H1 (cell line): ENCODE measurements around the gene LILRB1. TPM values are rescaled to one million over a fixed set of nuclear protein-coding genes. Genes with fewer than 3 reads are reported as not detected.

Experiments used
- BCL11A ChIP-seq, 2 experiments: IDR thresholded peaks; one replicate each; pipeline ENCODE4 v1.6.1; 2011; ENCODE audit warnings: low read depth in 2 of 2, low read length in 2 of 2, mild to moderate bottlenecking in 2 of 2
- BRCA1 ChIP-seq: IDR thresholded peaks from 2 replicates; pipeline ENCODE4 v1.6.1; 2012; ENCODE audit warnings: low read depth, low read length, improper control_type of control experiment
- HDAC6 ChIP-seq: IDR thresholded peaks from one replicate; pipeline ENCODE4 v1.7.1; 2012; ENCODE audit warnings: low read depth, mild to moderate bottlenecking, inconsistent platforms, low read length, moderate library complexity
- POLR2A ChIP-seq, 2 experiments: IDR thresholded peaks; 1 replicate in 1 of 2; 2 replicates in 1 of 2; pipeline ENCODE4 v1.6.1; 2011; ENCODE audit warnings: low read depth in 2 of 2, low read length in 2 of 2, mild to moderate bottlenecking in 2 of 2; ENCODE audit errors: control extremely low read depth in 1 of 2
- RAD21 ChIP-seq, 2 experiments: IDR thresholded peaks in 1 of 2; conservative IDR thresholded peaks in 1 of 2; 2 replicates each; pipeline ENCODE4 v1.6.1; 2011; ENCODE audit warnings: low read depth in 2 of 2, low read length in 2 of 2, improper control_type of control experiment in 1 of 2, inconsistent platforms in 1 of 2, mild to moderate bottlenecking in 1 of 2, moderate library complexity in 1 of 2
- SRF ChIP-seq: IDR thresholded peaks from 2 replicates; pipeline ENCODE4 v1.6.1; 2011; ENCODE audit warnings: mild to moderate bottlenecking, low read depth, low read length, moderate library complexity
- polyA plus RNA-seq, 7 experiments: library from polyadenylated mRNA; depleted of rRNA in 3 of 7; stranded (reverse) in 5 of 7; unstranded in 2 of 7; fragments of >200 nt in 5 of 7; fragments of 200-250 nt in 2 of 7; gene quantifications; 1 replicate in 5 of 7; 2 replicates in 1 of 7; 4 replicates in 1 of 7; pipeline versions ENCODE4 v1.2.1 to v1.2.3, GENCODE V29; 2011 to 2013; ENCODE audit warnings: missing spikeins in 2 of 7, mixed read lengths in 2 of 7
- total RNA-seq: library from RNA; stranded (reverse); fragmentation: NEBNext Ultra II Directional; extraction: Animal tissue kit (Norgen Biotek cat#: 25700); gene quantifications from 2 replicates; pipeline ENCODE4 v1.2.1, GENCODE V29; 2021
- TF ChIP-seq, protein P1 (sequence below): fragments of 300-600 bp; sonication (generic); IDR thresholded peaks from 2 replicates; pipeline ENCODE4 v1.7.1; 2012; ENCODE audit warnings: low read length, moderate library complexity, mild to moderate bottlenecking, inconsistent platforms; ENCODE audit not compliant: insufficient replicate concordance
- TF ChIP-seq, protein P2 (sequence below): IDR thresholded peaks from 2 replicates; pipeline ENCODE4 v1.6.1; 2011; ENCODE audit warnings: low read length, improper control_type of control experiment

The LILRB1 gene
- total and polyA plus RNA-seq, 2 of the 8 experiments (the other 6 are each of a cell fraction or from before 2014, with no cell fraction given) = not detected

DNA sequence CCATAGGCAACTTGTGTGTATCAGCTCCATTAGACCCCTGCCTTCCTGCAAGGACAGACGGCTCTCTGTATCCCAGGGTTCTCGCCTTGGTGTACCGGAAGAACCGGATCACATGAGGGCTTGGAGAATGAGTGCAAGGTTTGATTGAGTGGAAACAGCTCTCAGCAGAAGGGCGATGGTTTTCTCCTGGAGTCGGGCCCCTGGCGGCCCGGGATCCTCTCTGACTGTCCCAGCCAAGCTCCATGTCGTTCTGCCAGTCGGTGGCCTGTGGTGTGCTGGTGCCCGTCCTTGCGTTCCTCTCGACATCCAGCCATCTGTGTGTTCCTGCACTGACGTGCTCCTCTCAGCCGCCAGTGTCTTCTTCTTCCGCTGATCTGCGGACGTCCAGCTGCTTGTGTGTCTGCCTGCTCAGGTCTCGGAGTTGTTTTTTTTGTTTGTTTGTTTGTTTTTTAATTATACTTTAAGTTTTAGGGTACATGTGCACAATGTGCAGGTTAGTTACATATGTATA, 16.1 kb downstream of the LILRB1 start (continued):
- TF ChIP-seq, protein P1, sequence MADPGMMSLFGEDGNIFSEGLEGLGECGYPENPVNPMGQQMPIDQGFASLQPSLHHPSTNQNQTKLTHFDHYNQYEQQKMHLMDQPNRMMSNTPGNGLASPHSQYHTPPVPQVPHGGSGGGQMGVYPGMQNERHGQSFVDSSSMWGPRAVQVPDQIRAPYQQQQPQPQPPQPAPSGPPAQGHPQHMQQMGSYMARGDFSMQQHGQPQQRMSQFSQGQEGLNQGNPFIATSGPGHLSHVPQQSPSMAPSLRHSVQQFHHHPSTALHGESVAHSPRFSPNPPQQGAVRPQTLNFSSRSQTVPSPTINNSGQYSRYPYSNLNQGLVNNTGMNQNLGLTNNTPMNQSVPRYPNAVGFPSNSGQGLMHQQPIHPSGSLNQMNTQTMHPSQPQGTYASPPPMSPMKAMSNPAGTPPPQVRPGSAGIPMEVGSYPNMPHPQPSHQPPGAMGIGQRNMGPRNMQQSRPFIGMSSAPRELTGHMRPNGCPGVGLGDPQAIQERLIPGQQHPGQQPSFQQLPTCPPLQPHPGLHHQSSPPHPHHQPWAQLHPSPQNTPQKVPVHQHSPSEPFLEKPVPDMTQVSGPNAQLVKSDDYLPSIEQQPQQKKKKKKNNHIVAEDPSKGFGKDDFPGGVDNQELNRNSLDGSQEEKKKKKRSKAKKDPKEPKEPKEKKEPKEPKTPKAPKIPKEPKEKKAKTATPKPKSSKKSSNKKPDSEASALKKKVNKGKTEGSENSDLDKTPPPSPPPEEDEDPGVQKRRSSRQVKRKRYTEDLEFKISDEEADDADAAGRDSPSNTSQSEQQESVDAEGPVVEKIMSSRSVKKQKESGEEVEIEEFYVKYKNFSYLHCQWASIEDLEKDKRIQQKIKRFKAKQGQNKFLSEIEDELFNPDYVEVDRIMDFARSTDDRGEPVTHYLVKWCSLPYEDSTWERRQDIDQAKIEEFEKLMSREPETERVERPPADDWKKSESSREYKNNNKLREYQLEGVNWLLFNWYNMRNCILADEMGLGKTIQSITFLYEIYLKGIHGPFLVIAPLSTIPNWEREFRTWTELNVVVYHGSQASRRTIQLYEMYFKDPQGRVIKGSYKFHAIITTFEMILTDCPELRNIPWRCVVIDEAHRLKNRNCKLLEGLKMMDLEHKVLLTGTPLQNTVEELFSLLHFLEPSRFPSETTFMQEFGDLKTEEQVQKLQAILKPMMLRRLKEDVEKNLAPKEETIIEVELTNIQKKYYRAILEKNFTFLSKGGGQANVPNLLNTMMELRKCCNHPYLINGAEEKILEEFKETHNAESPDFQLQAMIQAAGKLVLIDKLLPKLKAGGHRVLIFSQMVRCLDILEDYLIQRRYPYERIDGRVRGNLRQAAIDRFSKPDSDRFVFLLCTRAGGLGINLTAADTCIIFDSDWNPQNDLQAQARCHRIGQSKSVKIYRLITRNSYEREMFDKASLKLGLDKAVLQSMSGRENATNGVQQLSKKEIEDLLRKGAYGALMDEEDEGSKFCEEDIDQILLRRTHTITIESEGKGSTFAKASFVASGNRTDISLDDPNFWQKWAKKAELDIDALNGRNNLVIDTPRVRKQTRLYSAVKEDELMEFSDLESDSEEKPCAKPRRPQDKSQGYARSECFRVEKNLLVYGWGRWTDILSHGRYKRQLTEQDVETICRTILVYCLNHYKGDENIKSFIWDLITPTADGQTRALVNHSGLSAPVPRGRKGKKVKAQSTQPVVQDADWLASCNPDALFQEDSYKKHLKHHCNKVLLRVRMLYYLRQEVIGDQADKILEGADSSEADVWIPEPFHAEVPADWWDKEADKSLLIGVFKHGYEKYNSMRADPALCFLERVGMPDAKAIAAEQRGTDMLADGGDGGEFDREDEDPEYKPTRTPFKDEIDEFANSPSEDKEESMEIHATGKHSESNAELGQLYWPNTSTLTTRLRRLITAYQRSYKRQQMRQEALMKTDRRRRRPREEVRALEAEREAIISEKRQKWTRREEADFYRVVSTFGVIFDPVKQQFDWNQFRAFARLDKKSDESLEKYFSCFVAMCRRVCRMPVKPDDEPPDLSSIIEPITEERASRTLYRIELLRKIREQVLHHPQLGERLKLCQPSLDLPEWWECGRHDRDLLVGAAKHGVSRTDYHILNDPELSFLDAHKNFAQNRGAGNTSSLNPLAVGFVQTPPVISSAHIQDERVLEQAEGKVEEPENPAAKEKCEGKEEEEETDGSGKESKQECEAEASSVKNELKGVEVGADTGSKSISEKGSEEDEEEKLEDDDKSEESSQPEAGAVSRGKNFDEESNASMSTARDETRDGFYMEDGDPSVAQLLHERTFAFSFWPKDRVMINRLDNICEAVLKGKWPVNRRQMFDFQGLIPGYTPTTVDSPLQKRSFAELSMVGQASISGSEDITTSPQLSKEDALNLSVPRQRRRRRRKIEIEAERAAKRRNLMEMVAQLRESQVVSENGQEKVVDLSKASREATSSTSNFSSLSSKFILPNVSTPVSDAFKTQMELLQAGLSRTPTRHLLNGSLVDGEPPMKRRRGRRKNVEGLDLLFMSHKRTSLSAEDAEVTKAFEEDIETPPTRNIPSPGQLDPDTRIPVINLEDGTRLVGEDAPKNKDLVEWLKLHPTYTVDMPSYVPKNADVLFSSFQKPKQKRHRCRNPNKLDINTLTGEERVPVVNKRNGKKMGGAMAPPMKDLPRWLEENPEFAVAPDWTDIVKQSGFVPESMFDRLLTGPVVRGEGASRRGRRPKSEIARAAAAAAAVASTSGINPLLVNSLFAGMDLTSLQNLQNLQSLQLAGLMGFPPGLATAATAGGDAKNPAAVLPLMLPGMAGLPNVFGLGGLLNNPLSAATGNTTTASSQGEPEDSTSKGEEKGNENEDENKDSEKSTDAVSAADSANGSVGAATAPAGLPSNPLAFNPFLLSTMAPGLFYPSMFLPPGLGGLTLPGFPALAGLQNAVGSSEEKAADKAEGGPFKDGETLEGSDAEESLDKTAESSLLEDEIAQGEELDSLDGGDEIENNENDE = no peak
- TF ChIP-seq BCL11A (IDR thresholded peaks at IDR 0.05; ENCODE audit: low read depth in 2 of 2, low read length in 2 of 2) (no peak), HDAC6 (no peak), BRCA1 (no peak), POLR2A (IDR thresholded peaks at IDR 0.05; ENCODE audit: control extremely low read depth in 1 of 2, low read depth in 2 of 2, low read length in 2 of 2) (no peak), RAD21 (IDR thresholded peaks at IDR 0.05 in 1 of 2, conservative IDR thresholded peaks at IDR 0.05 in 1 of 2; ENCODE audit: low read depth in 2 of 2, low read length in 2 of 2) (no peak), SRF (no peak)
- TF ChIP-seq, protein P2, sequence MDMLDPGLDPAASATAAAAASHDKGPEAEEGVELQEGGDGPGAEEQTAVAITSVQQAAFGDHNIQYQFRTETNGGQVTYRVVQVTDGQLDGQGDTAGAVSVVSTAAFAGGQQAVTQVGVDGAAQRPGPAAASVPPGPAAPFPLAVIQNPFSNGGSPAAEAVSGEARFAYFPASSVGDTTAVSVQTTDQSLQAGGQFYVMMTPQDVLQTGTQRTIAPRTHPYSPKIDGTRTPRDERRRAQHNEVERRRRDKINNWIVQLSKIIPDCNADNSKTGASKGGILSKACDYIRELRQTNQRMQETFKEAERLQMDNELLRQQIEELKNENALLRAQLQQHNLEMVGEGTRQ = no peak
